SK-N-SH (cell line): Measurements from ENCODE around the gene CRTC1. TPM values are rescaled to one million over a fixed set of nuclear protein-coding genes. Genes with fewer than 3 reads are reported as not detected.
"Not testable (repeated sequence)": the region's sequence is repeated elsewhere in the genome, so short reads cannot be mapped to it uniquely, and the experiment has no call there.

Experiments used
- CTCF ChIA-PET: fragments of 300-600, 350-600 bp; formaldehyde crosslinking; extraction: SDS; loops from one replicate; lab custom pipeline; 2021; lab: Yijun Ruan, JAX
- POLR2A ChIA-PET: fragments of 350-600 bp; sonication (Branson Sonifier 250); formaldehyde crosslinking; extraction: SDS; loops from one replicate; lab custom pipeline; 2020; ENCODE audit warnings: antibody characterized with exemption, inconsistent platforms; lab: Yijun Ruan, JAX
- DNase-seq: peaks from one replicate; pipeline ENCODE4 v3.0.0; 2012
- H2AFZ ChIP-seq: fragments of 200-600 bp; sonication (generic); 2 replicates; pipeline ENCODE4 v1.8.1; 2016; ENCODE audit warnings: antibody characterized with exemption, mild to moderate bottlenecking, low read depth
- H3F3A ChIP-seq: fragments of 200-600 bp; sonication (generic); replicated peaks from 2 replicates; pipeline ENCODE3; 2016; ENCODE audit warnings: antibody characterized with exemption, mild to moderate bottlenecking; ENCODE audit not compliant: insufficient read depth
- H3K27ac ChIP-seq, 2 experiments: fragments of 200-500 bp in 1 of 2; fragments of 200-600 bp in 1 of 2; sonication (Bioruptor generic) in 1 of 2; sonication (generic), shearing (Covaris generic) in 1 of 2; 2 replicates each; pipeline versions ENCODE4 v1.5.1 to v1.6.1; 2014 to 2016; ENCODE audit warnings: low read depth in 2 of 2, inconsistent platforms in 1 of 2, low read length in 1 of 2, mild to moderate bottlenecking in 1 of 2, mixed read lengths in 1 of 2
- H3K27me3 ChIP-seq: fragments of 200-600 bp; sonication (generic), shearing (Covaris generic); 2 replicates; pipeline ENCODE4 v1.6.1; 2016; ENCODE audit warnings: mixed run types; ENCODE audit not compliant: insufficient read depth
- H3K36me3 ChIP-seq, 2 experiments: fragments of 200-500 bp in 1 of 2; fragments of 200-600 bp in 1 of 2; sonication (Bioruptor generic) in 1 of 2; sonication (generic) in 1 of 2; replicated peaks in 1 of 2; 2 replicates each; pipeline versions ENCODE3 to v1.5.1; 2014 to 2016; ENCODE audit warnings: low read length in 1 of 2, mild to moderate bottlenecking in 1 of 2; ENCODE audit not compliant: insufficient read depth in 2 of 2, control insufficient read depth in 1 of 2
- H3K4me1 ChIP-seq, 2 experiments: fragments of 200-500 bp in 1 of 2; fragments of 200-600 bp in 1 of 2; sonication (Bioruptor generic) in 1 of 2; sonication (generic), shearing (Covaris generic) in 1 of 2; 2 replicates each; pipeline versions ENCODE4 v1.5.1 to v1.6.1; 2014 to 2016; ENCODE audit warnings: low read depth in 1 of 2, low read length in 1 of 2, mixed run types in 1 of 2; ENCODE audit not compliant: insufficient read depth in 2 of 2, control insufficient read depth in 1 of 2
- H3K4me2 ChIP-seq: fragments of 200-600 bp; sonication (generic), shearing (Covaris generic); 2 replicates; pipeline ENCODE4 v1.6.1; 2017; ENCODE audit warnings: mixed run types
- H3K4me3 ChIP-seq, 2 experiments: fragments of 200-500 bp in 1 of 2; fragments of 200-600 bp in 1 of 2; sonication (Bioruptor generic) in 1 of 2; sonication (generic), shearing (Covaris generic) in 1 of 2; 2 replicates each; pipeline versions ENCODE4 v1.5.1 to v1.8.1; 2014 to 2016; ENCODE audit warnings: low read depth in 2 of 2, inconsistent platforms in 1 of 2, low read length in 1 of 2, mild to moderate bottlenecking in 1 of 2, mixed read lengths in 1 of 2, moderate library complexity in 1 of 2
- H3K79me2 ChIP-seq: fragments of 200-600 bp; sonication (generic); 2 replicates; pipeline ENCODE4 v1.8.1; 2017; ENCODE audit warnings: mild to moderate bottlenecking; ENCODE audit not compliant: insufficient read depth
- H3K9ac ChIP-seq: fragments of 200-600 bp; sonication (generic); 2 replicates; pipeline ENCODE4 v1.6.1; 2017; ENCODE audit warnings: mixed run types
- H3K9me2 ChIP-seq: fragments of 200-600 bp; sonication (generic); 2 replicates; pipeline ENCODE4 v1.6.1; 2017; ENCODE audit warnings: mixed run types
- H3K9me3 ChIP-seq: fragments of 200-600 bp; sonication (generic); 2 replicates; pipeline ENCODE4 v1.6.1; 2017; ENCODE audit warnings: mixed run types, mild to moderate bottlenecking, moderate library complexity
- H4K20me1 ChIP-seq: fragments of 200-600 bp; sonication (generic); 2 replicates; pipeline ENCODE4 v1.6.1; 2017; ENCODE audit warnings: mild to moderate bottlenecking, mixed run types; ENCODE audit not compliant: insufficient read depth
- EZH2phosphoT487 ChIP-seq: fragments of 200-600 bp; sonication (generic); IDR thresholded peaks from 2 replicates; pipeline ENCODE4 v1.6.1; 2017; ENCODE audit warnings: low read depth, mixed run types, mild to moderate bottlenecking, antibody characterized with exemption, moderate library complexity, borderline replicate concordance
- FOXM1 ChIP-seq: IDR thresholded peaks from 2 replicates; pipeline ENCODE4 v1.4.0; 2012; ENCODE audit warnings: low read depth, mild to moderate bottlenecking
- GABPA ChIP-seq: IDR thresholded peaks from 2 replicates; pipeline ENCODE4 v1.4.0; 2012; ENCODE audit warnings: low read depth, mild to moderate bottlenecking
- POLR2AphosphoS5 ChIP-seq: IDR thresholded peaks from 2 replicates; pipeline ENCODE4 v1.6.1; 2012; ENCODE audit warnings: low read depth, low read length
- RAD21 ChIP-seq: IDR thresholded peaks from 2 replicates; pipeline ENCODE4 v1.6.1; 2012; ENCODE audit warnings: mild to moderate bottlenecking, low read length
- RCOR1 ChIP-seq: fragments of 150-350 bp; IDR thresholded peaks from 2 replicates; pipeline ENCODE4 v1.6.1; 2017; ENCODE audit warnings: antibody characterized with exemption, low read length
- RXRA ChIP-seq: IDR thresholded peaks from 2 replicates; pipeline ENCODE4 v1.4.0; 2012; ENCODE audit warnings: low read depth, mild to moderate bottlenecking, borderline replicate concordance
- SIN3A ChIP-seq: IDR thresholded peaks from 2 replicates; pipeline ENCODE4 v1.6.1; 2012; ENCODE audit warnings: low read depth, mild to moderate bottlenecking, low read length, moderate library complexity, borderline replicate concordance
- TAF1 ChIP-seq: IDR thresholded peaks from 2 replicates; pipeline ENCODE4 v1.6.1; 2012; ENCODE audit warnings: low read depth, mild to moderate bottlenecking, low read length, moderate library complexity, borderline replicate concordance
- TCF12 ChIP-seq: IDR thresholded peaks from 2 replicates; pipeline ENCODE4 v1.4.0; 2012
- YY1 ChIP-seq: IDR thresholded peaks from 2 replicates; pipeline ENCODE4 v1.4.0; 2012; ENCODE audit warnings: low read depth, mild to moderate bottlenecking
- WGBS: methylation state at CpG from one replicate; pipeline ENCODE4 v1.1.6; 2017; ENCODE audit warnings: low lambda C conversion rate; 5-methylcytosine and 5-hydroxymethylcytosine counted together
- polyA plus RNA-seq, 3 experiments: library from polyadenylated mRNA; depleted of rRNA; stranded (reverse); fragments of >200 nt; gene quantifications; 2 replicates each; pipeline ENCODE4 v1.2.3, GENCODE V29; 2012
- TF ChIP-seq, protein P1 (sequence below): IDR thresholded peaks from 2 replicates; pipeline ENCODE4 v1.4.0; 2012; ENCODE audit warnings: low read depth, borderline replicate concordance
- TF ChIP-seq, protein P2 (sequence below): fragments of 150-350 bp; IDR thresholded peaks from 2 replicates; pipeline ENCODE4 v1.6.1; 2016; ENCODE audit warnings: mild to moderate bottlenecking, low read depth, low read length
- TF ChIP-seq, protein P3 (sequence below): fragments of 150-350 bp; IDR thresholded peaks from 2 replicates; pipeline ENCODE4 v1.6.1; 2017; ENCODE audit warnings: antibody characterized with exemption, low read length, low read depth, borderline replicate concordance

CRTC1 gene
- polyA plus RNA-seq, 1 of the 3 experiments (the other 2 are of a cell fraction): 5.0 TPM

DNA sequence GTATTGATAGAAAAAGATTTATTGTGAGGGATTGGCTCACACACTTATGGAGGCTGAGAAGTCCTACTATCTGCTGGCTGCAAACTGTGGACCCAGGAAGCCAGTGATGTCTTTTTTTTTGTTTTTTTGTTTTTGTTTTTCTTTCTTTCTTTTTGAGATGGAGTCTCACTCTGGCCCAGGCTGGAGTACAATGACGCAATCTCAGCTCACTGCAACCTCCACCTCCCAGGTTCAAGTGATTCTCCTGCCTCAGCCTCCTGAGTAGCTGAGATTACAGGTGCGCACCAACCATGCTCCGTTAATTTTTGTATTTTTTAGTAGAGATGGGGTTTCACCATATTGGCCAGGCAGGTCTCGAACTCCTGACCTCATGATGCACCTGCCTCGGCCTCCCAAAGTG lies 128.2 kb downstream of the CRTC1 start:
- not testable (repeated sequence) for H3K79me2 ChIP-seq, H3K27ac ChIP-seq, H3K4me3 ChIP-seq, H3K27me3 ChIP-seq, H4K20me1 ChIP-seq, H3K9me3 ChIP-seq, H3F3A ChIP-seq, H3K4me1 ChIP-seq, H2AFZ ChIP-seq, H3K9me2 ChIP-seq, H3K4me2 ChIP-seq, H3K9ac ChIP-seq, DNase-seq, H3K36me3 ChIP-seq
- ChIA-PET CTCF (interaction anchor here (1.2 to 1.6 kb wide), 2 partner anchors 20 to 21 kb away, joined by 3 to 5 read pairs; partner anchors contain the start of genes COMP and UPF1), POLR2A (interaction anchor here (0.7 kb wide), 2 partner anchors 129 to 241 kb away, joined by 3 to 4 read pairs; no protein-coding TSS in a partner anchor)
- WGBS: 84% methylated on average over 5 of the region's 5 CpGs

DNA sequence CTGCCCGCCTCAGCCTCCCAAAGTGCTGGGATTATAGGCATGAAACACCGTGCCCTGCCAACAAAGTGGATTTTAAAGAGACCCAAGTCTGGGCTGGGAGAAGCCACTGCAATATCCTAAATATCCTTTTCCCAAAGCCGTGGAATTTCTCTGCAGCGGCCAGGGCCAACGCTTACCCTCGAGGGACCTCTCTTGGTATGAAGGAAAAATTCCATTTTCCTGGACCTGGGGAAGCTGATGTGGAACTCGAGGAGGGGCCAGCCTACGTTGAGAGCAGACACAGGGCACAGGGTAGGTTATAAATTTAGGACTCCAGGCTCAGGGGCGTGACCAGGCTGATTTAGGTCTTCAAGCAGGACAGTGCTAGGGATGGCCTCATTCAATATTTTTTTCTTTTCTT lies 130.6 kb downstream of the CRTC1 start:
- Histone ChIP-seq H3K36me3 (no peaks in the 10 kb centered on the region), H3K4me1 (no peaks in the 10 kb centered on the region), H3K4me2 (no peak overlapping the region), H3K79me2 (no peaks in the 10 kb centered on the region), H4K20me1 (no peaks in the 10 kb centered on the region), H3K27ac (no peak overlapping the region), H3K9me2 (no peaks in the 10 kb centered on the region), H3K4me3 (no peak overlapping the region), H2AFZ (no peak overlapping the region), H3K9me3 (no peaks in the 10 kb centered on the region), H3K27me3 (no peaks in the 10 kb centered on the region; the same call in 1 of the 2 replicates), H3K9ac (no peak overlapping the region), H3F3A (no peaks in the 10 kb centered on the region)
- no peak for DNase-seq
- 68% methylated on average over 9 of the region's 9 CpGs for WGBS
- TF ChIP-seq POLR2AphosphoS5 (no peak), RAD21 (peak; percentile 18; the same call in 1 of the 2 replicates), RXRA (no peak)
- TF ChIP-seq, protein P1, sequence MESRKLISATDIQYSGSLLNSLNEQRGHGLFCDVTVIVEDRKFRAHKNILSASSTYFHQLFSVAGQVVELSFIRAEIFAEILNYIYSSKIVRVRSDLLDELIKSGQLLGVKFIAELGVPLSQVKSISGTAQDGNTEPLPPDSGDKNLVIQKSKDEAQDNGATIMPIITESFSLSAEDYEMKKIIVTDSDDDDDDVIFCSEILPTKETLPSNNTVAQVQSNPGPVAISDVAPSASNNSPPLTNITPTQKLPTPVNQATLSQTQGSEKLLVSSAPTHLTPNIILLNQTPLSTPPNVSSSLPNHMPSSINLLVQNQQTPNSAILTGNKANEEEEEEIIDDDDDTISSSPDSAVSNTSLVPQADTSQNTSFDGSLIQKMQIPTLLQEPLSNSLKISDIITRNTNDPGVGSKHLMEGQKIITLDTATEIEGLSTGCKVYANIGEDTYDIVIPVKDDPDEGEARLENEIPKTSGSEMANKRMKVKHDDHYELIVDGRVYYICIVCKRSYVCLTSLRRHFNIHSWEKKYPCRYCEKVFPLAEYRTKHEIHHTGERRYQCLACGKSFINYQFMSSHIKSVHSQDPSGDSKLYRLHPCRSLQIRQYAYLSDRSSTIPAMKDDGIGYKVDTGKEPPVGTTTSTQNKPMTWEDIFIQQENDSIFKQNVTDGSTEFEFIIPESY: no peak
- ChIA-PET POLR2A (no interaction called here), CTCF (no interaction called here)

DNA sequence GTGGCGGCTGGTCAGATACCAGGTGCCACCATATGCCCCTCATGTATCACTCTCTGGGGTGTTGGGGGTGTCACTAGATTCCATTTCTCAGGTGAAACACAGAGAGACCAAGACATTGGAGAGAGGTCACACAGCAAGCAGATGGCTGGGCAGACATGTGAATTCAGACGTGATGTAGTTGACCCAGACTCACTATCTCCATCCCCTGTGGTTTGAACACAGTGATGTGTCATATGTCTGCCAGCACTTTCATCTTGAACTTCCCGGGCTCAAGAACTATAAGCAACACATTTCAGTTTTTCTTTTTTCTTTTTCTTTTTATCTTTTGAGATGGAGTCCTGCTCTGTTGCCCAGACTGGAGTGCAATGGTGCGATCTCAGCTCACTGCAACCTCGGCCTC lies 132.2 kb downstream of the CRTC1 start:
- Histone ChIP-seq H2AFZ (no peak overlapping the region), H3K27ac (no peak overlapping the region), H3K27me3 (no peaks in the 10 kb centered on the region; the same call in 1 of the 2 replicates), H3K9ac (no peak overlapping the region), H3K4me1 (no peaks in the 10 kb centered on the region), H3K36me3 (no peaks in the 10 kb centered on the region), H3K4me3 (no peak overlapping the region), H3K9me3 (no peaks in the 10 kb centered on the region), H3K9me2 (no peaks in the 10 kb centered on the region), H4K20me1 (no peaks in the 10 kb centered on the region), H3F3A (no peaks in the 10 kb centered on the region), H3K4me2 (no peak overlapping the region), H3K79me2 (no peaks in the 10 kb centered on the region)
- POLR2A ChIA-PET: no interaction called here
- CTCF ChIA-PET: interaction anchor here (0.9 kb wide), 1 partner anchor 20 kb away, joined by 3 read pairs; no protein-coding TSS in a partner anchor
- no peak for DNase-seq
- 92% methylated on average over 5 of the region's 5 CpGs for WGBS
- TF ChIP-seq, protein P2, sequence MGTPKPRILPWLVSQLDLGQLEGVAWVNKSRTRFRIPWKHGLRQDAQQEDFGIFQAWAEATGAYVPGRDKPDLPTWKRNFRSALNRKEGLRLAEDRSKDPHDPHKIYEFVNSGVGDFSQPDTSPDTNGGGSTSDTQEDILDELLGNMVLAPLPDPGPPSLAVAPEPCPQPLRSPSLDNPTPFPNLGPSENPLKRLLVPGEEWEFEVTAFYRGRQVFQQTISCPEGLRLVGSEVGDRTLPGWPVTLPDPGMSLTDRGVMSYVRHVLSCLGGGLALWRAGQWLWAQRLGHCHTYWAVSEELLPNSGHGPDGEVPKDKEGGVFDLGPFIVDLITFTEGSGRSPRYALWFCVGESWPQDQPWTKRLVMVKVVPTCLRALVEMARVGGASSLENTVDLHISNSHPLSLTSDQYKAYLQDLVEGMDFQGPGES: no peak
- TF ChIP-seq, protein P1: no peak
- TF ChIP-seq TCF12: no peak
- TF ChIP-seq EZH2phosphoT487: no peak
- TF ChIP-seq RXRA: no peak
- no peak for TF ChIP-seq GABPA
- TF ChIP-seq POLR2AphosphoS5: no peak
- TF ChIP-seq RCOR1: no peak
- no peak for TF ChIP-seq YY1
- no peak for TF ChIP-seq TAF1
- TF ChIP-seq SIN3A: no peak
- TF ChIP-seq, protein P3, sequence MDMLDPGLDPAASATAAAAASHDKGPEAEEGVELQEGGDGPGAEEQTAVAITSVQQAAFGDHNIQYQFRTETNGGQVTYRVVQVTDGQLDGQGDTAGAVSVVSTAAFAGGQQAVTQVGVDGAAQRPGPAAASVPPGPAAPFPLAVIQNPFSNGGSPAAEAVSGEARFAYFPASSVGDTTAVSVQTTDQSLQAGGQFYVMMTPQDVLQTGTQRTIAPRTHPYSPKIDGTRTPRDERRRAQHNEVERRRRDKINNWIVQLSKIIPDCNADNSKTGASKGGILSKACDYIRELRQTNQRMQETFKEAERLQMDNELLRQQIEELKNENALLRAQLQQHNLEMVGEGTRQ: no peak
- TF ChIP-seq FOXM1: no peak
